Activated CD8-positive, alpha-beta memory T cell treated with anti-CD3 and anti-CD28 coated beads for 1 hour (primary cell): ENCODE data around the gene RMND5A.
A peak's percentile ranks its signal among the peaks of the same experiment; 100 is the strongest.

Experiments
- DNase-seq, 2 donors: peaks; one replicate each; pipeline ENCODE4 v3.0.0-alpha.2; 2020; ENCODE audit warnings: low read depth in 1 of 2; ENCODE audit errors: extremely low read depth in 1 of 2

The RMND5A gene

DNA sequence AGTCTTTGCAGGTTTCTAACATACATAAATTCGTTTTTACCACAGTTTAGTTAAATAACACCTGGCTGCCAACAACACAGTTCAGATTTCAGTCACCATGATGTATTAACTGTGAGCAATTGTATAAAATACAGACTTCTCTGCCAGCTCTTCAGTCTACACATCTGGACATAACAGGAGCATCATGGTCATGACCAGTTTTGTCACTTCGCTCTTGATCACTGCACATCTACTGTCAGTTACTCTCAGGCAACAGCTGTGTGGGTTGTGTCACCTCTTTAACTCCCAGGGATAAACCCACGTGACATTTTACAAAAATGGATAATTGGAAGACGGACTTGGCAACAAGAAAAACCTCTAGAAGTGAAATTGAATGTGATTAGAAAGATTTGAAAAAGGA is 40.3 kb downstream of the RMND5A start:
- no peak for DNase-seq

DNA sequence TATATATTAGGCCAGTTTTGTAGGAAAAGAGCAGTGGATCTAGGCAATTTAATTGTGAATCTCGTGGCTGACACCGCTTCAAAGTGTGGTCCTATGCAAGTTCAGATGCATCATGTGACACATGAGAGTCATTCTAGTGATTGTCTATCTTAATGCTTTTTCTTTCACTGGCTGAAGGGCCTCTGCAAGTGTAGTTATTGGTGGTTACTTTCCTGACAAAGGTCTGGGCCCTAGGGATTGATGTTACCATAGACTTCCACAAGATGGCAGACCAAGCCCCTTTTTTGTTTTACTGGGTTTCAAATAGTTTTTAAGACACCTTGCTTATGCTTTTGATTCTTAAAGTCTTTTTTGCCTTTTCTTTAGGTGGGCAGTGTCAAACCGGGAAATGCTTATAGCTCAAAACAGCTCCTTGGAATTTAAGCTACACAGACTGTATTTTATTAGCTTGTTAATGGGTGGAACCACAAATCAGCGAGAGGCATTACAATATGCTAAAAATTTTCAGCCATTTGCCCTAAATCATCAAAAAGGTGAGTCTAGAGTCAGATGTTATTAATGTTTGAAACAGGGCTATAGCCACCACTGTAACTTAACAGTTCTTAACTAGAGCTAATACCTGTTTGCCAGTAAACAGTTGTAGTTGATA is 44.7 kb downstream of the RMND5A start:
- no peak for DNase-seq

DNA sequence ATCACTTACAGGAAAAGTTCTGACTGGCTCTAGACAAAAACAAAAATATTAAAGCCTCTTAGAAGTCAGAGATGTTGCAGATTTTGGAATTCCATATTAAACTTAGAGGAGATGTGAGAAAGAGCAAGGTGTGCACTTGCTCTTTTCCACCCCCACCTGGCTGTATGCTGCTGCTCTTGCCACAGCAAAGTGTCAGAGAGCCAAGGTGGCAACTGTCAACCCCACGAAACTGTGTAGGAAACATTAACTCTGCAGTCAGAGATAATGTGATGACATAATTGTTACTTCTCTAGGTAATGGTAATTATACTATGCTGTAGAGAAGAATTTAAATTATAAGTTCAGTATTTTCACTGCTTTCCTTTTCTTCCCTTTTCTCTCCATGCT is 45.2 kb downstream of the RMND5A start:
- DNase-seq = no peak

DNA sequence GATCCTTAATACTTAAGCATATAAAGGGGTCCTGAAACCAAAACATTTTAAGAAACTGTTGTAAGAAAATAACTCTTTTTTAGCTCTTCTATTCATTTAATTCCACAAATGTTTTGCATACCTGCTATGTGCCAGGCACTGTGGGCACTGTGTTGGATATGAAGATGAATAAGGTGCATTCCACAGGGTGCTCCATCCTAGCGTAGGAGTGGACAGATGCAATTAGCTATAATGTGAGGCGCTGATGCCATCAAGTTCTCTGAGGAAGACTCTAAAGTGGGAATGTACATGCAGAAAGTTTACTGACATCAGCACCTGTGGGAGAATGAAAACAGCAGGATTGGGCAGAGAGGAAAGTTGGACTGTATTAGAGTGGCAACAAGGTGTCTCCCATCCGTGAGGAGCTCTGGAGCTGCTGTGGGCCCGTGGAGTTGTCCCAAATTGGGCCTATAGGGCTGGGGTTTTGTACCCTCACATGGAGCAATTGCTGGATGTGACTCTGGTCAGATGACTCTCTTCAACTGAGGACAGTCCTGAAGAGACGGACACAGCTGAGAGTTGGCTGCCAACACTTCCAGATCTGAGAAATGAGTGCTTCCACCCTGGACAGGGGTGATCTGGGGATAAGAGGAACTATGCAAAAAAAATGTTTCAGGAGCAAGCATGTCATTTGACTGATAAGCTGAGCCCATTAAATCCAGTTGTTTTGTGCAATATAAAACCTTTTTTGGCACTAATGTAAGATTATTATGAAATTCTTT is 48.3 kb downstream of the RMND5A start:
- DNase-seq = no peak

DNA sequence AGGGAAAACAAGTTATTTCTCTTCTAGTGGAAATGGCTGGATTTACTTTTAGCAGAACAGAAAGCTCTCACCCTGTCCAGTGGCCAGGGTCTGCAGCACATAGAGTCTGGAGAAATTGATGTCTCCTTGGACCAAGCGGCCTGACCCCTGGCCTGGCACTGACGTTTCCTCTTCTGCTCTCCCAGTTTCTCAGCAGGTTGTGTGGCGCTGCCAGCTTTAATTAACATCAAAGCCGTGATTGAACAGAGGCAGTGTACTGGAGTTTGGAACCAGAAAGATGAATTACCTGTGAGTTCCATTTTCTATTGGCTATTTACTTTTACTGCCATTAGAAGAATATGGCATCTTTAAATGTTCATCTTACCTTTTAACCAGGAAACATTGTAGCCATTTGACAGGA is 49.7 kb downstream of the RMND5A start:
- no peak for DNase-seq

DNA sequence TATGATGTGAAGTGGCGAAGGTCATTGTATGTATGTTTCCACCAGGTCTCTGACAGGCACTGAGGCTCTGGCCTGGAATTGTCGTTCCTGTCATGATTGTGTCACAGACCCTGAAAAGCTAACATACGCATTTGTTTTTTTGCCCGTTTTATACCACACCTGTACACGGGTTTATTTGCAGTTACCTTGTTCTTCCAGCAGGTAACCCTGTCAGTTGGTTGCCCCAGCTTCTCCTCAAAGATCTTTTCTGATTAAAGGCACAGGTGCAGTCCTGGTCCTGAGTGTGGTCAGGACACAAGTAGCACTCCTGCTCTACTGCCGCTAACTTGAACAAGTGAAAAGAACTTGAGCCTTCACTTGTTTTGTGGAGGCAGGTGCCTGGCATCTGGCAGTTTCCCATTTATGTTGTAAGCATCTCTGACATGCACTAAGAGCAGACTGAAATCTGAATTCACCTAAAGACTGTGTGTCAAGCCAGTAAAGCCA is 50.8 kb downstream of the RMND5A start:
- DNase-seq = no peak

DNA sequence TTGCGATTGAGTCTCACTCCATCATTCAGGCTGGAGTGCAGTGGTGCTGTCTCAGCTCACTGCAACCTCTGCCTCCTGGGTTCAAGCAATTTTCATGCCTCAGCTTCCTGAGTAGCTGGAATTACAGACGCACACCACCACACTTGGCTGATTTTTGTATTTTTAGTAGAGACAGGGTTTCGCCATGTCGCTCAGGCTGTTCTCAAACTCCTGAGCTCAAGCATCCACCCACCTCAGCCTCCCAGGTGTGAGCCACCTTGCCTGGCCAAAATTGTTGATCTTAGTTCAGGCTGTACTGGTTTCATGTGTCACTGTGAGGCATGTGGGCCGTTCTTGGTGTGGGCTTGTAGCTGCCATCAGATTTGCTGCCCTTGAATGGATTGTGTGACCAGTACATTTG is 52.5 kb downstream of the RMND5A start:
- no peak for DNase-seq

DNA sequence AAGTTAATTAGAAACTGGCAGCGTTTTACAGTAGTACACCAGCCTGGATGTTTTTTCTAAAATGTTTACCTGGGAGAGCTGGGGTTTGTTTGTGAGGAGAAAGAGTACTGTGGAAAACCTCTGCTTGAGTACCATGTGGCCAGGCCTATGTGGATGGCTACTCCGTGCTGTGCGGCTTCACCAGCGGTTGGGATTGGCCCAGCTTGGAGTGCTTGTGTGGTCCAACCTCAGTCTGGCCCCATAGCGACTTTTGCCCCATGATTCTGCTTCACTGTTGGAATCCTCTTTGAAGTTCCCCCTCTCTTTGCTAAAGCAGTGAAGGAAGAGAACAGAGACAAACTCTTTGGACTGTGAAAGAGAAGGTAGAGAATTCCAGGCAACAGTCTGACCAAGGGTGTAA is 54.8 kb downstream of the RMND5A start:
- DNase-seq = no peak

DNA sequence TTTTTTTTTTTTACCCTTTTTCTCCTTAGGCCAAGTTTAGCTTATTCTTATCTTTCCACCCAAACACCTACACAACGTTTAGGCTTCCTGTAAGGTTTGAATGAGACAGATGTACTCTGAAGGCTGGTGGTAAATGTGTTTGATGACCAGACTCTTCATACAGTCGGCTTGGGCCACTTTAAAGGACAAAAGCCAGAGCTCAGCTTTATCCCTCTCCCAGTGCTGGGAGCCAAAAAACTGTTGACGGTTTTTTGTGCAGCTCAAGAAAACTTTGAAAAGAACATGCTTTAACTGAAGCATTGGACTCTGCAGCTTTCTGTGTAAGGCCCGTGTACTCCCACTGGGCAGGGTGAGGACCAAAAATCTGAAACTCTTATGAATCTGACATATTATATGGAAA is 55.2 kb downstream of the RMND5A start:
- DNase-seq = no peak

DNA sequence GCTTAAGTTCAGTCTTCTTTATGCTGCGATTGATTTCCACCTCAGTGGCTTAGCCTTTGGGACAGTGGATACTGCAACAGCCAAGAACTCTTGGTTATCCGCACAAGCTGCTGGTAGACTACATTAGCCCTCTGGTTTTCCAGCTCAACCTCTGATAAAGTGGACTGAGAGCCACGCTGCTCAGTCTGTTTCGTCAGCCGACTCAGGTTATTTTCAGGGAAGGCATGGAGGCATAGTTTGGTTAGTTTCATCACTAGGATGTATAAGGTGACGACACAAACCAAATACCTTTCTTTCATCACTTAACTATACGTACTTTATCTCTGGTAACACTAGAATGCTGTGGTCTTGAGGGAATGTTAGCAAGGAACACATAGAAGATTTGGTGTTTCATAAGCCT is 56.4 kb downstream of the RMND5A start:
- no peak for DNase-seq

DNA sequence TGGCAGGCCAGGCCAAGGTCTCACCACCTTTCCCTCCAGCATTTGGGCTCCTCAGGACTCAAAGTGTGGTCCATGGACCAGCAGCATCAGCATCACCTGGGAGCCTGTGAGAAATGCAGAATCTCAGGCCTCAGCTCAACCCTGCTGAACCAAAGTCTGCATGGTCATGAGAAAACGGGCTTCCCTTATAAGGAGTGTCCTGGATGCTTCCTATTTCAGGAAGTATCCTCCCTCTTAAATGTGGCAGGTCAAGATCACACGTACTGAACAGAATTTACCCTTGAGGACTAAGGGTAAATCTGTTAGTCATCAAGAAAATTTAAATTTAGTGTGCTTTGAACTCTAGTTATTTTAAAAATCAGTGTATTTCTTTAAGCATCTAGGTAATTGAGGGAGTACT is 58.9 kb downstream of the RMND5A start:
- no peak for DNase-seq

DNA sequence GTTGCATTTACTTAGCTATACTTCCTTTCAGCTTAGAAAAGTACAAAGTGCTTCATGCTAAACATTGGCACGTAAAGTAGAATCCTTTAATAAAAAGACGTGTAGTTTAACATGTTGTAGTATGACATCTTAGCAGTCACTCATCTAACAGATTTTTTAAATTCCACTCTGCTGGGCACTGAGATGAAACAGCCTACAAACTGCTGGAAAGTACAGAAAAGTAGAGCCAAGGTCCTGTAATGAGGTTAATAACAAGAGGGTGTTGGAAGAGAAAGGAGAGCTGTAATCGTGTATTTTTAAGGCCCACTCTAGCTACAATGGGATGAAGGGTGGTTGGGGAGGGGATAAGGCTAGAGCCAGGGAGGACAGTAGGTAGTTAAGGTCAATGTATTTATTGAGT is 59.9 kb downstream of the RMND5A start:
- DNase-seq = no peak

DNA sequence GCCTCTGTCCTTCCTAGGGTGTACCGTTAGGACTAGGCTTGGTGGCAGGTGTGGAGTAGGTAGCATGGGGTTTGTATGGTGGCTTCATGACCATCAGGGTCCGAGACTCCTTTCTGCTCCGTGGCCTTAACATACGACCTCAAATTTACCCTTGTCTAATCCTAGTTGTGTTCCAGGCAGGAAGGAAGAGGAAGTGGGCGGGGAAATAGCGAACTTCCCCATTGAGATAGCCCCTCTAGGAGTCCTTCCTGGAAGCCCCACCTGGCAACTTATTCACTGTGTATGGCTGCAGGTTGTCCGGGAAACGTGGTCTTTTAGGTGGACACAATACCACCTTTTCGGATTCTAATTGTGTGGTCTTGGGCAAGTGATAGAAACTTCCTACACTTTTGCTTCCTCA is 61.3 kb downstream of the RMND5A start:
- DNase-seq = no peak

DNA sequence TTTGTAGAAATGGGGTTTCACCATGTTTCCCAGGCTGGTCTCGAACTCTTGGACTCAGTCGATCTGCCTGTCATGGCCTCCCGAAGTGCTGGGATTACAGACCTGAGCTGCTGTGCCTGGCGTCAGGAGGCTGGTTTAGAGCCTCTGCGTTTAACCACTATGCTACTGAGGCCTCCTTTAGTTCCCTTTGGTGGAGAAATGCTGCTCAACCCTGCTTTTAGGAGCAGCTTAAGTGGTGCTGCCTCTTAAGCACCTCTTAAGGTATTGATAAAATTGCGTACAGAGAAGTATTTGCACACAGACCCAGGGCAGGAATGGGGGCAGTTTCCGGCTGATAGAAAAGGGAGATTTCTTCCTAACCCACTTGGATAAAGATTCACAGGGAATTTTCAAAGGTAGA is 62.7 kb downstream of the RMND5A start:
- no peak for DNase-seq

DNA sequence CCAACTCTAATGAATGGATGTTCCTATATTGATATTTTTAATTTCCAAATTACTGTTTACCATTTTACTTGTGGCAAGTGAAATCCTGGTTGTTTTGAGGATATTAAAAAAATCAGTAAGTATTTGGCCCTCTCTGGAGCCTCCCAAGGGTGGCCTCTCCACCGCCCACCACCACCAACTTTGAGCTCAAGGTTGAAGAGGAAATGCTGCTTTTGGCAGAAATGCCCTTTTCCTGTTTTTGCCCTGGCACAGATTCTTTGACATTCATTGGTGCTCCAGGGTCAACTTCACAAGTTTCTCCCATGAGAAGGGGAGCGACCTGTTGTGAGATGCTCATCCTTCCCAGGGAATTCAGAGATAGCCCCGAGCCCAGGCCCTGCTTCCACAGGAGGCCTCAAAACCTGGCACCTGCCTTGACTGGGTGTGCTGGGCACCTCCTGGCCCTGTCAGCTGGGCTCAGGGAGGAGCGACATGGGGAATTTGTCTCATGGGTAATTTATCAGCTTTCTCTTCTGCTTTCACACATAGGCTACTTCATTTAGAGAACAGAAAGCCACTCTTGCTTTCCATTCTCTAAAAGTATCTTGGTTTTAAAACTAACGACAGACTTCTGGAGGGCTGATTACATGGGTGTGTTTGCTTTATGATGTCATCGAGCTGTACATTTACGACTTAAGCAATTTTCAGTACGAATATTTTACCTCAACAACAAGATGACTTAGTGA is 63.7 kb downstream of the RMND5A start:
- no peak for DNase-seq

DNA sequence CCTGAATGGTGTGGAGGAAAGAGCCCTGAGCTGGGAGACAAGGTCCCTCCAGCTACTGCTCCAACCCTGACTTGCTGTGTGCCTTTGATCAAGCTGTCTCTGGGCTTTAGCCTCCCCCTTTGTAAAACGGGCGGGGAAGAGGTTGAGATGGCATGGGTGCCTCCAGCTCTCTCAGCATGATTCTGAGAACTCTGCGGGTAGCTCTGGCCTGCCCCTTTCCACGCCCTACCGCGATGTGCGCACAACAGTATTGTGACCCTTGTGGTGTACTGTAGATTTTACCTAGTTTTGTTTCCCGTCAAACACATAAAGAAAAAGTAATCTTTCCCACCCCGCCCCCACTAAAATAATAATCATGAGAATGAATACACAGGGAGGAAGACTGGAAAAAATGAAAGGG is 65.4 kb downstream of the RMND5A start:
- DNase-seq = peak in 1 of 2 donors; percentile 82

DNA sequence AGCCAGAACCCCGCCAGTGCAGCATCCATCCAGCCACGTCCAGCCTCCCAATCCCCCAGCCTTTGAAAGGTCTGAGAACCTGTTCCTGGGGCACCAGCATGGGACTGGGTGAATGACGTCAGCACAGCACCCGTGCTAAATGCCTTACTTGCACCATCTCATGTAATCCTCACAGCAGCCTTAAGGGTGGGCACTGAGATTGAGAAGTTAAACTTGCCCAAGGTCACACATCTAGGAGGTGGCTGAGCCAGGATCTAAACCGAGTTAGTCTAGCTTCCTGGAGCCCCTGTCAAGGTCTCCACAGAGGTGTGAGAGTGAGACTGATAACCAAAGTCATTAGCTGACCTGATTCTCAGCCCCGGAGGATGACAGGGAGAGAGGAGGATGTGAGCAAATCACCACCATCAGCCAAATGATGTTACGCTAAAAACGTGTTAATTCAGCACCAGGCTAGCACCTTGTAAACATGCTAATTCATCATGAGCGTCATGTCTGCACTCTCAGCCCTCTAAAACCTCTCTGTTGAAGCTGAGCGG is 66.0 kb downstream of the RMND5A start:
- DNase-seq = no peak

DNA sequence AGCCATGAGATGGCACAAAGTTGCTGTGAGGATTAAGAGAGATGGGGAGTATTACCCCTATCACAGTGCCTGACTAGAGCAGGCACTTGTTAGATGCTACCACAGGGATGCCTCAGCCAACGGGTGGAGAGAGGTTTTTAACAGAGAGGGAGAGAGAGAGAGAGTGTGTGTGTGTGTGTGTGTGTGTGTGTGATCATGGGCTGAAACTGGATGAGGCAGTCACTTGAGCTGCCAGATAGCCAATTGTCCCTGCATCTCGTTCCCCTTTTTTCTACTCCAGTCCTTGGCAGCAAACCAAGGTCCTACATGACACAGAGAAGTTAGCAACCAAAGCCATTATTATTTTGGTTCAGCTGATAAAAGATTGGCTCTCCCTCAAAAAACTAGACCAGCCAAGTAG is 67.6 kb downstream of the RMND5A start:
- DNase-seq = no peak

DNA sequence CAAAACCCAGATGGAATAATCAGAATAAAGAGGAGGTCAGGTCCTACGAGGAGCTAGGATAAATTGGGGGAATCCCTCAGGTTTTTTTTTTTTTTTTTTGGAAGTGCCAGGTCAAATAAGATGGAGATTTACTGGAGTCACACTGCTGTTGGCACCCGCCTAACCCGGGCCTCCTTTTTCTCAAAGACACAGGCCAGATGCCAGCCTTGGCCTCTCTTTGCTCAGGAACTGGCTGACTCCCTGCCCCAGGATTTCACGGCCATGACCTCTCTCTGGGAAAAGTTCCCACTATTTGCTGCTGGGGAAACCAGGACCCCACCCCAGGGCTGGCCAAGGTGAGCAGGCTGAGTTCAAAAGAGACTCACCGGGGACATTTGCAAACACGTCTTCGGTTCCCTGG is 68.1 kb downstream of the RMND5A start:
- no peak for DNase-seq

DNA sequence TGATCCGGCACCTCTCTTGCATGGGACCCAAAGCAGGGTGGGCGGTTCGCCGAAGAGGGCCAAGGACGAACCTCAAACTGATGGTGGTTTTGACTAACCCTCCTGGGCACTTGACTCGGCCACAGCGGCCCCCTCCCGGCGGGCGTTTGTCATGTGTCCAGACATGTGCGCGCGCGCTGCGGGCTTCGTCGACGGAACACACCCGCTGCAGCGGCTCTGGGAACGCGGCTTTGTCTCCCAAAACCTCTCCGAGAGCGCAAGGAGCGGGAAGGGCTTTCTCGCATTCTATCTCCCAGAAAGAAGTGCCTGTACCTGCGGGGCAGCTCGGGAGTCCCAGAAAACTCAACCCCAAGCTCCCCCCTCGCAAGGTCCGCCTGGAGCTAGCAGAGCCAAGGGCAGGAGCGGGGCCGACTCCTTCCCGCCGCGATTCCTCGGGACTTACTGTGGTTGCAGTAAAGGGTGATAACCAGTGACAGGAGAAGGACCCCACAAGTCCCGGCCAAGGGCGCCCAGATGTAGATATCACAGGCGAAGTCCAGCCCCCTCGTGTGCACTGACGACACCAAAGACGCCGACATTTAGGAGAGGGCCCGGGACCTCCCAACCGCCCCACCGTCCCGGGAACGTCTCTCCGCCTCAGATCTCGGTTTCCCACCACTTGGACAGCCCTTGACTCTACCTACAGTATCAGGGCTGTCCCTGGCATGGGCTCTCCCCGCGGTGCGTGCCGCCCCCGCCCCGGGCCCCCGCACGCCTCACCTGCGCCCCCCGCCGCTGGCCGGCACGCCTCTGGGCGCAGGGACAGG is 69.0 kb downstream of the RMND5A start:
- no peak for DNase-seq

DNA sequence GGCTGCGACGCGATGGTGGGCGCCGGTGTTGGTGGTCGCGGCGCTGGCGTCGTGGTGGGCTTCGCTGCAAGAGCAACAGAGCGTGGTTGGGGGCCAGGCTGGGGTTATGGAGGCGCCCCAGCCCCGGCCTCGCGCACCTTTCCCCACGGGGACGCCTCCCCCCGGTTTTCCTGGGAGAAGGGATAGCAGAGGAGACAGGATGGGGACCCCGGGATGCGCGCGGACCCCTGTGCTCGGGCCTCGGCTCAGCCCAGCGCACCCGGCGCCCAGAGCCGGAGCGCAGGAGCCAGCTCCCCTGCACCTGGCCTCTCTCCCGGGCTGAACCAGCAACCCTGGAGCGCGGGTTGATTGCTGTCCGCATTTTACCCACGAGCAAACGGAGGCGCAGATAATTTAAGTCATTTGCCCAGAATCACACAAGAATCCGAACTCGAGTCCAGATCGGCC is 69.6 kb downstream of the RMND5A start:
- no peak for DNase-seq
